Activated CD4-positive, alpha-beta T cell treated with anti-CD3 and anti-CD28 coated beads, Interleukin-2, amount 50 U/mL, for 24 hours (primary cell): ENCODE results near the gene LMF1.
"Not testable (repeated sequence)": the region's sequence is repeated elsewhere in the genome, so short reads cannot be mapped to it uniquely, and the experiment has no call there.

Source experiments
- DNase-seq, 2 donors: peaks; one replicate each; pipeline ENCODE4 v3.0.0-alpha.2; 2020; ENCODE audit warnings: low read depth in 1 of 2, low spot score in 1 of 2

LMF1 gene

DNA sequence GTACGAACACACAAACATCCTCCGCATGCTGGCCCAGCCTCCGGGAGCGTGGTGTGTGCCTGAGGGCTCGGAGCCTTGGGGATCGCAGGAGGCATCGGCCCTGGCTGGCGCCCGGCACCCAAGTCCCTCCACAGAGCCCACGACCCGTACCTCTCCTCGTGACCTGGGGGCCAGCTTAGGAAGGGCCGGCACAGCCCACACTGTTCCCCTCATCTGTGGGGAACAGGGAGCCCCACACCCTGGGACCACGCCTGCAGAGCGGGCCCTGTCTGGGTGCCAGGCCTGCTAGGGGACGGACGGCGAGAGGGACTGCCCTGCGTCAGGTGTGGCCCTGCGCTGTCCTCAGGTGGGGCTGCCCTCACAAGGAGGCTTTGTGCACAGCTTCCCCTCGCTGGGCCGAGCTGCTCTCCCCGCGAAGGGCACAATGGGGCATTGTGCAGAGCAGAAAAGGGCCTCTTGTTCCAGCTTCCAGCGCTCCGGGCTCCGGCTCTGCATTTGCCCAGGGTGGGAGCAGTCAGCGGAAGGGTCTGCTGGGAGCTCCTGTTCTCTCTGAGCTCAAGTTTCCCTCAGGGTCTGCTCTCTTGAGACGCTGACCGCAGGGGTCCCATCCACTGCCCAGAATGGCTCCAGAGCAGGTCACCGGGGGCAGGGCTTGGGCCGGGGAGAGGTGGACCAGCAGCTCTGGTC lies 1.7 kb upstream of the LMF1 start:
- DNase-seq, result no peak

DNA sequence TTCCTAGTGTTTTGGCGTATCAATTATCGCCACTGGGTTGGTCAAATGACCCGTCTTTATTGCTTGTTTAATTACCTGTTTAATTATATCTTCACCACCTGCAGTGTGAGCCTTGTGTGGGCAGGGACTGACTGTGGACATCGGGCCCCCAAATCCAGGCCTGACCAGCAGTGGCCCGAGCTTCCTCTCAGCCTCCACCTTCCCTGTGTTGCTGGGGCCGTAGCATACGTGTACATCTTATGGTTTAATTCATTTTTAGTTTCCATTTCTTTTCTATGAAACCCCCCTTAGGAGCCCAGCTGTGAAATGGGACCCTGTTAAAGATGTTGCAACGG lies 1.2 kb upstream of the LMF1 start:
- no peak for DNase-seq

DNA sequence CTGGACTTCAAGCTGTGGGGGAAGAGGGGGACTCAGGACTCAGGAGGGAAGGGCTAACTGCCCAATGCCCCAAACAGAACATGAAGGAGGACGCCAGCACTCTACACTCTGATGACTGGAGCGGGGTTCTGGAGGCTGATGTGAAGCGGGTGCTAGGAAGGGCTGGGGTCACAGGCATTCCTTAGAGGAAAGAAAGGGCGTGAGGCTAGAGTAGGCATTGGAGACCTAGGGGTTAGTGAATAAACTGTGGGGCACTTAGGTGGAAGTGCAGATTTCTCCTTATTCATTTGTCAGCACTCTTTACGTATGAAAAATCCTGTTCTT lies 760 bp upstream of the LMF1 start:
- DNase-seq, result no peak

DNA sequence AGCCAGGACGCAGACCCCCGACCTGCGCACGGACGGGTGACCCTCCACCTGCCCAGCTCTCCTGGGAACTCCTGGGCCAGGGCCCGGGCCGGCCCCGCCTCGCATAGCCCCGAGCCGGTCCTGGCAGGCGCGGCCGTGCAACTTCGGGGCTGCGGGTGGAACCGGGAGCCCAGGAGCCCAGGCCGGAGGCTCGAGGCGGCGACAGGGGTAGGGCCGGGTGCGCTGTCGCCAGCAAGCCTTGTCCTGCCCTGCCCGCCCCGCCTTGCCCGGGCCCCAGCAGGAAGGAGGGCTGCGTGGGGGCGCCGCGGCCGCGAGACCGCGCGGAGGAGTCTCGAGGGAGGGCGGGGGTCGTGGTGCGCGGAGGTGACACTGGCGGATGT lies 408 bp downstream of the LMF1 start:
- no peak for DNase-seq

DNA sequence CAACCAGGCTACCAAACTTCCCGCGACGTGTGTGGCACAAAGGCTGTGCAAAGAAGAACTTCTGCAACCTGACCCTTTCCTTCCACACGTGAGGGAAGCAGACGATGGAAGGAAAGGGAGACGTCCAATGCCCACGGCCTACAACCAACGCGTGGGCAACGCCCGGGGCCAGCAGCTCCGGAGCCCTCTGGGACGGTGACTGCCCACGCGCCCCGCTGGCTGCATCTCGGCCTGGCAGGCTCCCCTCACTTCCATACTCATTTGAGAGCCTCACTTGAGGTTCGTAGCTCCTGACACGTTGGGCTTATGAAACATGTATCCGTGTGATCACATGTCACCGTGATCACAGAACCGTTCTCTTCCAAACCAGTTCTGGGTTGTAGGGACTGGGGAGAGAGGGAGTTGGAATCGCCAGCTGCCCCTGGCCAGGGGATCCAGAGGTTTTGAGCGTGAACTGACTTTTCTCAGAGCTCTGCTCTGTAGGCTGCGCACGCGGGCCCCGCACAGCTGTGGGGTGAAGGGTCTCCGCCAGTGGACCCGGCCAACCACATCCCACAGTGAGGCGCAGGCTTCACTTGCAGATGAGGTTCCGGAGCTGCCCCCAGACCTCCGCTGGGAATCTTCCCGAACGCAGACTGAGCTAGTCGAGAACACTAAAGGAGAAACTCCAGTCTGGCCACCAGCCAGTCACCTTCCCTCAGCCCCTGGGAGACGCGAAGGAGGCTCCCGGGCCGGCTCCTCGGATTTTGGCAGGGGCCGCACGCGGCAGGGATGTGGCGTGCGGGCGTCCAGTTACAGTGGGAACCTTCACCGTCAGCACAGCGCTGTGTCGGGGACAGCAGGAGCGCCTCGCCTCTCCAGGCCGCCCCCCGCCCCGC lies 1.0 kb downstream of the LMF1 start:
- no peak for DNase-seq

DNA sequence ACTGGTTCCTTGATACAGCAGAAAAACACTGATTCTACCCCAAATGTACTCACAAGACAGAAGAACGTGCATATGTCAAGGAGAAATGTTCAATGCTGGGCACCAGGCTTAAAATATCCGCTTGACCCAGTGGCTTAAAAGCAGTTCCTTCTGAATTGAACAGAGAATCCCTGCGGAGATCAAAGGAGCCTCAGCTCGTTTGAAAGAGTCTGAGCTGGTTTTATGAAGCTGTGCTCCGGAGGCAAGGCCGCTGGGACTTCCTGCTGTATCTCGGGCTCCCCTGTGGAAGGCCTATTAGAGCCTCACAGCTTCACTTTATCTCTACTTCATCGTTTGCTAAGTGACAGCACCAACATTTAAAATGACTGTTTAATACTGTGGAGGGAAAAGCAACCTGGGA lies 2.2 kb downstream of the LMF1 start:
- no peak for DNase-seq

DNA sequence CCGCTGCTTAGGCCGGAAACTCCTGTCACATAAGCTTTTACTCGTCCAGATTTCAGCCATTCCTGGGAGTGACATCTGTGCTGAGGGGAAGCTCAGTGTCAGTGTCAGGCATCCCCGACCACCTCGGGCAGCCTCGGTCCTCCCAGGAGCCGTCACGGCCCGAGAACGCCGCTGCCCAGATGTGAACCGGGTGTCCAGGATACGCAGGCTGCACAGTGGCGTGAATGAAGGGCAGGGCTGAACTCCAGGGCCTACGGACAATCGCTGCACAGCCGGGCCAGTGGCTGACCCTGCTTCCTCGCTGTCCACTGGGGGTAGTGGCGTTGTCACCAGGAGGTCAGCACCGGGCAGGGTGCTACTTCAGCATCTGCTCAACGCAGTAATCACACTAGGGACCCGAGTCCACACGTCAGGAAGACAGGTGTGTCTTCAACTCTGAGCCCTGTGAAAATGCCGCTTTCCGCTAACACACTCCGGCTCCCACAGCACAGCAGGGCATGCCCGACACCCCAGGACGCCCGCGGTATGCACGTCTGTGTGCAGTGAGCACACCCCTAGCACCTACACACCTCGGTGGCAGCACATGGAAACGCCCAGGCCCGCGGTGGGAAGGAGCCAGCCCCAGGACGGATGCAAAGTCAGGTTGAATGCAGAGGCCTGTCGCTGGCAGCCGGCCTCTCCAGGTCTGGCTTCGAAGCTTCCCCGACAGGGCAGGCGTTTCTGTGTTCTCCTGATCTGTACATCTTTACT lies 3.1 kb downstream of the LMF1 start:
- no peak for DNase-seq

DNA sequence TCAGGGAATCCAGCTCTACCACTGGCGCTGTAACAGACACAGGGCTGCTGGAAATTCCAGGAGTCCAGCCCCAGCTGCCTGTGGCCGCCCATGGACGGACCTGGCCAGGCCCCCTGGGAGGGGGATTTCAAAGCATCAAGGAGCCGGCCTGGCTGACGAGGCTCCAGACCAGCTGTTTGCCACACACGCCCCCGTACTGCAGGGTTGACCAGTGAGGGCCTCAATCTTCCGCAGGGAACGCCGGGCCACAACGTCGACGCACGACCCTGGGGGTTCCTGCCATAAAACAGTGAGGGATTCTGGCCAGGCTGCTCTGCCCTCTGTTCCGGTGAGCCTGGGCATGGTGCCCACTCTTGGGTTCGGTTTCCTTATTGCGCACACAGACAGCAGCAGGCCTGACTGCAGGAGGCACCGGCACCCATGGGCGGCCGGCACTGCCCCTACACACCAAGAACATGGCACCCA lies 3.7 kb downstream of the LMF1 start:
- DNase-seq, result no peak

DNA sequence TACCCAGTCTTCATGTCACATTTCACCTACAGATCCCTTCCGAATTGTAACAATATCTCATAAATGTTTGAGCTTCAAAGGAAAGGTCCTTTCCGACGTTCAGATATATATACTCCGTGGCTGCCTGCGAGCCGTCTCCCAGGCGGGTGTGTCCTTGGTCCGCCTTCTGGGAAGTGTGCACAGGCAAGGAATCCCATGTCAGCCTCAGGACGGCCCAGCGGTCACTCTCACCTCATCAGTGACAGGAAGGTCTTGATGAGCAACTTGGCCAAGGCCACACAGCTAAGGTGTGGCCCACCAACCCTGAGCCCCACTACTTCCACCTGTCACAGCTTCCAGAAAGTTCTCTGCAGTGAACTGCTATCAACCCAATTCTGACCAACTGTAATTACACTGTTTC lies 4.3 kb downstream of the LMF1 start:
- DNase-seq, result no peak

DNA sequence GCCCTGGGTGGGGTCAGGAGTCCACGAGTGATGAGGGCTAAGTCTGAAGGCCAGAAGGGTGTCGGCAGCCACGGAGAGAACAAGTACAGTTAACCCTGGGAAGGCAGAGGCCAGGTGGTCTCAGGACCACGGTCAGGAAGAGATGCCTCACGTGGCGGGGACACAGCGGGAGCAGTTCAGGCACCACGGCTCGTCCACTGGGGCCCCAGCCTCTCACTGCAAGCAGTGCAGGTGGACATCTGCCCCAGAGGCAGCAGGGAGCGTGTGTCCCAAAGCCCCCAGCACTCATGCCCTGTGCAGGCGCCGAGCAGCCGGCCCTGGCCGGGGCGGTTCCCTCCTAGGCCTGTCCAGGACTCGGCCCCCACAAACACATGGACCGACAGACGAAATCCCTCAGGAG lies 4.7 kb downstream of the LMF1 start:
- no peak for DNase-seq

DNA sequence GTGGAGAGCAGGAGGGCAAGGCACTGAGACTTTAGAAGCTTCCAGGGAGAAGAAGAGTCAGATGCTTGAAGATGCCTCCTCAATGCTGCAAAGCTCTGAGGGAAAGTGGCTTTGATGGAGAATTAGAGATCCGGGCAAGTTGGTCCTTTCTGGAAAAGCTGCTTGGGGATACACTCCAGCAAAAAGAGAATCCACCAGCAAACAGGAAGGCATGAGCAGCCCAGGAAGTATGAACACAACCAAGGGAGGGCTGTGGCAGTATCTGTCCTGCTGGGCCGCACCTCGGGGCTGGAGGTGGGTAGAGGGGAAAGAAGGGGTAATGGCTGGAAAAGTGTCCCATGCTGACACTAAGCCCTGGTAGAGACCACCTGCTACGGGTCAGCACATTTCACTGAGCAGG lies 5.3 kb downstream of the LMF1 start:
- DNase-seq, result no peak

DNA sequence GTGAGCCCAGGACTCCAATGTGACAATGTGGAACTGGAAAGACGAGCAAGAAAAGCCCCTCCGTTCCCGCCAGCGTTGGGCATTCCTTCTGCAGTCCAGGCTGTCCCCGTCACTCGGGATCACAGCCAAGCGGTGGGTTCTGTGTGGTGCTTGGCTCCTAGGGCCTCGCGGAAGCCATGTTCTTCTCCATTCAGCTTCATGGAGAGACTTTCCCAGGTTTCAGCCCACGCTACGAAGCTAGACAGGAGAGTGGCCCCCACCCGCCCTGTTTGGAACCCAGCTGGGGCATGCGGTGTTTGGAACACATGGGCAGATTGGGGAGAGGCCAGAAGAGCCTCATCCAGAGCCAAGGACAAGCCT lies 5.8 kb downstream of the LMF1 start:
- DNase-seq, result no peak

DNA sequence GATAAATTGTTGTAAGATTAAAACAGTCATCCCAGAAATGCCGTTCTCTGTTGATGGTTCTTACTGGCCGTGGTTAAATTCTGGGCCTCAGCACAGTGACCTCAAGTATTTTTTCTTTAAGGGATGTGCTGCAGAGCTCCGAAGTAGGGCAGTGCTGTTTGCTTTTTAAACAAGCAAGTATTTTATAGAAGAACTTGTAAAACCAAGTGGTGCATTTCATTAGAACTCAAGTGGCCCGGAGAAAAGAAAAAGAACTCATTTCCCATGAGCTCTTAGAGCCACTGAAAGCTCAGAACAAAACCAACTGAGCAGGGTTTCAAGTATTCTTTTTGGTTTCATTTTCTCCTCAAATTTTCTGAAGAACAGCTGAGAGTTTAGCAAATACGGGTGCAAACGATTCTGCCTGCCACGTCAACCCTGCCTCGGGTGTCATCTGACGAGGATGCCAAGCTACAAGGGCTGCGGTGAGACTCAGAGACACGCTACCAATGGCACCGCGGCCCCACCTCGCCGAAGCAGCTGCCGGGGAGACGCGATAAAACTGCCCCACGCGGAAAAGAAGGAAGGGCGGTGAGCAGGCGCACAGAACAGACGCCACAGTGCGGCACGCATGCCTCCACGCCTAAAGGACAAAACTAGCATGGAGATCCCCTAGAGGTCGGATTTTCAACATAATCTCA lies 6.3 kb downstream of the LMF1 start:
- peak; percentile 52 to 55 for DNase-seq

DNA sequence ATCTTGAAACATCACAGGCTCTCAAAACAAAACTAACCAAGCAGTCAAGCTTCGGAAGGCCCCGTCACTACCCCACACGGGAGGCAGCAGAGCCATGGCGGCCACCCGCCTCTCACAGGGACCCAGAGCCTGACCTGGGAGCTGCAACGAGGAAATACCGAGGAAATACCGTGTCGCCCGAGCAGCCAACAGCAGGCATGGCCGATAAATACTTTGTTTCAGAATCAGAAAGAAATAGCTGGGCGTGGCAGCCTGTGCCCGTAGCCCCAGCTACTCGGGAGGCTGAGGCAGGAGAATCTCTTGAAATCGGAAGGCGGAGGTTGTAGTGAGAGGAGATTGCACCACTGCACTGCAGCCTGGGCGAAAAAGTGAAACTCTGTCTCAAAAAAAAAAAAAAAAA lies 6.9 kb downstream of the LMF1 start:
- DNase-seq, result no peak

DNA sequence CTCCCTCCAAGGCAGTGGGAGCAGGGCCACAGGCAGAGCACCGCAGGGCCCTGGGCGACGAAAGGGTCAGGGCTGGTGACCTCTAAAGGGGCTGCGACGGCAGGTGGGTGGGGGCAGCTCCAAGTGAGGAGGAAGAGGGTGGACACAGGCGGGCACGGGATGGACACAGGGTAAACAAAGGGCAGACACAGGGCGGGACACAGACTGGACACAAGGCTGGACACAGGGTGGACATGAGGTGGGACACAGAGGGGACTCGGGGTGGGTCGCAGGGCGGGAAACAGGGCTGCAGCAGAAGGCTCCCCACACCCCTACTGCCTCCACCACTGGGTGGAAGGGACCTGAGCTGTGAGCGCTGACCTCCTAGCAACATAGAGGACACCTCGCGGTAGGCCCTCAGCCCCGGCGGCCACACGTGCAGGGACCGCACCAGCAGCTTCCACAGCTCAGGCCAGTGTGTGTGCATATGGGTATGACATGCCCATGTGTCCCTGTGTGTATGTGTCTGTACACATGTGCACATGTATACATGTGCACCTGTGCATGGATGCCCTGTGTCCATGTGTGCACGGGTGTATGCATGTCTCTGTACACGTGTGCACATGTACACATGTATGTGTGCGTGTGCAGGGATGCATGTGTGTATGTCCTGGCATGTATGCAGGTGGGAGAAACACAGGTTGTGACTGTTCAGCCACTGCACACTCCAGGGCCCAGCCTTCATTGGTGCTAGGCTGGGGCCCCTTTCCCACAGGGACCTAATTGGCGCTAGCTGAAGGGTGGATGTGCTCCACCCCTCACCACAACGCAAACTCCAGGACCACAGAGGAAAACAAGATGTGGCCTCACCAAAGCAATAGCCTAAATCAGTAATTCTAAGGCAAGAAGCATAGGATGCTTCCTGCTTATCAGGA lies 7.6 kb downstream of the LMF1 start:
- no peak for DNase-seq

DNA sequence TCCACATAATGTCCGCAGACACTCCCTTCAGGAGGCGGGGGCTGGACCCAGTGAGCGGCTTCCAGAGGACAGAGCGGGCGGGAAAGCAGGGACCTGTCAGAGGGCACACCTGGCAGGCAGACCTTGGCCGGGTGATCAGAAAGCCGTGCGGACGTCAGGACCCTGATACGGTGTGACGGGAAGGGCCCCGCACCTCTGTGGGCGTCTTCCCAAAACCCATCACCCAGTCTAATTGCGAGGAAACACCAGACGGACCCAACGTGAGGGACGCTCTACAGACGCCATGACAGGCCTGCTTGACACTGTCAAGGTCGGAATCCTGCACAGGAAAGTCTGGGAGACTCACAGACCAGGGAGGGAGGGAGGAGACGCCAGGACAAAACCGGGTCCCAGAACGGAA lies 8.4 kb downstream of the LMF1 start:
- no peak for DNase-seq

DNA sequence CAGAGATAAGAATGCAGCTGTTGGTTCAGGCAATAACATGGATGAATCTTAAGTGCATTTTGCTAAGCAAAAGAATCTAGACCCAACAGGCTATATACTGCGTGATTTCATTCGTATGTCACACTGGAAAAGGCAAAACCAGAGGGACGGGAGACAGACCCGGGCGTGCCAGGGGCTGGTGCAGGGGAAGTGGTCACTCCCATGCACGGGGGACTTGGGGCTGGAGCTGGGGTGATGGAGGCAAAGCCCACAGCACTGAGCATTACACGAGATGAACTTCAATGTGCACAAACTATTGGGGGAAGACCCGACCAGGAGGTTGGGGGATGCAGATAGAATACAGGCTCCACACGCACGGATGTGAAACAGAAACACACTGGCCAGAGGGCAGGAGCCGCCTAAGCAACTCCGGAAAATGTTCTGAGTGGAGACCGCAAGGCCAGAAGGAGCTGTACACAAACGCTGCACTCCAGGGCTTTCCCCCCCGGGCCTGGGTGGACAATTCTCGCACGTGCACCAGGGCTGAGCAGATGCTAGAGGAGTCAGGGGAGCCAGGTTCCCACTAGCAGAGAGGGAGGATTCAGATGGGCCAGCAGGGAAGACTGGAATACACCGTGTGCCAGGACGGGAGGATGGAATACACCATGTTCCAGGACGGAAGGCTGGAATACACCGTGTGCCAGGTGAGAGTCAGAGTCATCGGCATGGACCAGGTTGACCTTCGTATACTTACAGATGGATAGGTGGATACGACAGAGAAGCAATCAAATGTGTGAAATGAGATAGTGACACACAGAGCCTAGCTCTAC lies 11.3 kb downstream of the LMF1 start:
- DNase-seq, result no peak

DNA sequence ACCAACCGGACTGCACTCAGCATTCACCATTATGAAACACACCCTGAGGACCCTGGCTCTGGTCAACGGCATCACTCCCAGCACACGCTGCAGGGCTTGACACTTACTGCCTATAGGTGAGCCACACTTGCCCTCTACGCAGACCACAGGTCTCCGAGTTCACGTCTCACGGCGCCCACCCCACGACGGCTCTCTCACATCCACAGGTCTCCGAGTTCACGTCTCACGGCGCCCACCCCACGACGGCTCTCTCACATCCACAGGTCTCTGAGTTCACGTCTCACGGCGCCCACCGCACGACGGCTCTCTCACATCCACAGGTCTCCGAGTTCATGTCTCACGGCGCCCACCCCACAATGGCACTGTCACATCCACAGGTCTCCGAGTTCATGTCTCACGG lies 15.0 kb downstream of the LMF1 start:
- DNase-seq, result not testable (repeated sequence)

DNA sequence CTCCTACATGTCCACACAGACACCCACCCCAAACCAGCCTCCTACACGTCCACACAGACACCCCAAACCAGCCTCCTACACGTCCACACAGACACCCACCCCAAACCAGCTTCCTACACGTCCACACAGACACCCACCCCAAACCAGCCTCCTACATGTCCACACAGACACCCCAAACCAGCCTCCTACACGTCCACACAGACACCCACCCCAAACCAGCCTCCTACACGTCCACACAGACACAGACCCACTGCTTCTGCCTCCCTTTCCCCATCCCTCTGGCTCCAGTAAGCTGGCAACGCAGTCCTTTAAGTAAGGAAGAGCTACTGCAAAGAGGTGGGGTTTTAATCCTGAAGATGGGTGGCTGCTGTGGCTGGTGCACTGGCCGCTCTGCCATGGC lies 17.0 kb downstream of the LMF1 start:
- not testable (repeated sequence) for DNase-seq

DNA sequence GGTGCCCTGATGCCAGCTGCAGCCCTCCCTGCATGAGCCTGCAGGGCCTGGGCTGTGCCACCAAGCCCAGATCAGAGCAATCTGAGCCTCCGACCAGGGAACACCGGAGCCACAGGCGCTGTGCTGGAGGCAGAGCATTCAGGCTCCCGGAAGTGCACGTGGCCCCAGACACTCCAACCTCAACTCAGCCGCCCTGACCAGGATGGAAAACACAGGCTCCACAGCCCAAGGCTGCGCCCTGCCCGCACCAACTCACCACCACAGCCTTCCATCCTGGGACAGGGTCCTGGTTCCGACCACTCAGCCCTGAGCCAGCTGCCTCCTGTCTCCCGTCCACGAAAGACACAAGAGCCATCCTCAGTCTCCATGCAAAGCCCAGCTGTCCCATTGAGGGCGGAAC lies 18.5 kb downstream of the LMF1 start:
- DNase-seq, result no peak
